GM23248 (cell line): ENCODE results near the gene CDC14A. TPM values are rescaled to one million over a fixed set of nuclear protein-coding genes. Genes with fewer than 3 reads are reported as not detected.

Experiments
- DNase-seq: peaks from one replicate; pipeline ENCODE4 v3.0.0-alpha.2; 2015
- H2AFZ ChIP-seq: fragments of 200-600 bp; sonication (generic); 2 replicates; pipeline ENCODE4 v1.6.1; 2016; ENCODE audit warnings: antibody characterized with exemption
- H3F3A ChIP-seq: fragments of 200-600 bp; sonication (generic); 2 replicates; pipeline ENCODE4 v1.6.1; 2016; ENCODE audit warnings: mild to moderate bottlenecking, antibody characterized with exemption, mixed run types; ENCODE audit not compliant: insufficient read depth
- H3K27ac ChIP-seq: fragments of 200-600 bp; sonication (generic); 2 replicates; pipeline ENCODE4 v1.5.1; 2016; ENCODE audit warnings: mild to moderate bottlenecking
- H3K27me3 ChIP-seq: fragments of 200-600 bp; sonication (generic); replicated peaks from 2 replicates; pipeline ENCODE4 v1.6.1; 2016; ENCODE audit warnings: mild to moderate bottlenecking; ENCODE audit not compliant: insufficient read depth
- H3K36me3 ChIP-seq: fragments of 200-600 bp; sonication (generic); 2 replicates; pipeline ENCODE4 v1.6.1; 2016; ENCODE audit warnings: low read depth, mild to moderate bottlenecking
- H3K4me1 ChIP-seq: fragments of 200-600 bp; sonication (generic); 2 replicates; pipeline ENCODE4 v1.6.1; 2016; ENCODE audit warnings: mild to moderate bottlenecking; ENCODE audit not compliant: insufficient read depth
- H3K4me2 ChIP-seq: fragments of 200-600 bp; sonication (generic); one replicate; pipeline ENCODE4 v1.6.1; 2016; ENCODE audit warnings: mild to moderate bottlenecking; ENCODE audit not compliant: unreplicated experiment
- H3K4me3 ChIP-seq: fragments of 200-600 bp; sonication (generic); 2 replicates; pipeline ENCODE4 v1.5.1; 2016; ENCODE audit warnings: mild to moderate bottlenecking
- H3K79me2 ChIP-seq: fragments of 200-600 bp; sonication (generic); 2 replicates; pipeline ENCODE4 v1.6.1; 2016; ENCODE audit warnings: mild to moderate bottlenecking; ENCODE audit not compliant: insufficient read depth
- H3K9ac ChIP-seq: fragments of 200-600 bp; sonication (generic); 2 replicates; pipeline ENCODE4 v1.6.1; 2016; ENCODE audit warnings: mild to moderate bottlenecking
- H3K9me2 ChIP-seq: fragments of 200-600 bp; sonication (generic); 2 replicates; pipeline ENCODE4 v1.6.1; 2016; ENCODE audit warnings: mixed run types, mild to moderate bottlenecking, moderate library complexity; ENCODE audit not compliant: insufficient read depth
- H3K9me3 ChIP-seq: fragments of 200-600 bp; sonication (generic); one replicate; pipeline ENCODE4 v1.6.1; 2017; ENCODE audit warnings: low read depth
- H4K20me1 ChIP-seq: fragments of 200-600 bp; sonication (generic); 2 replicates; pipeline ENCODE4 v1.6.0; 2016; ENCODE audit not compliant: insufficient read depth
- EZH2 ChIP-seq: fragments of 200-600 bp; sonication (generic); IDR thresholded peaks from 2 replicates; pipeline ENCODE4 v1.6.1; 2018; ENCODE audit warnings: antibody characterized with exemption, mild to moderate bottlenecking; ENCODE audit not compliant: insufficient read depth, poor library complexity, severe bottlenecking
- EZH2phosphoT487 ChIP-seq: fragments of 200-600 bp; sonication (generic); IDR thresholded peaks from 2 replicates; pipeline ENCODE4 v1.6.1; 2018; ENCODE audit warnings: antibody characterized with exemption, moderate library complexity, mild to moderate bottlenecking, low read depth; ENCODE audit not compliant: insufficient read depth
- WGBS, 2 experiments: methylation state at CpG; one replicate each; pipeline ENCODE4 v1.1.6; 2015 to 2017; ENCODE audit warnings: low lambda C conversion rate in 2 of 2, low coverage in 1 of 2; ENCODE audit errors: missing lambda C conversion rate in 2 of 2; 5-methylcytosine and 5-hydroxymethylcytosine counted together
- in situ Hi-C: fragments of 300-500 bp; cut with MboI; formaldehyde crosslinking; loops from 2 replicates; pipeline ENCODE4 v1.15.0; 2020
- polyA plus RNA-seq: library from polyadenylated mRNA; unstranded; fragments of >200 nt; fragmentation: Nextera tagmentation; extraction: Ambion mirVana; gene quantifications from 2 replicates; pipeline ENCODE4 v1.2.1, GENCODE V29; 2016
- total RNA-seq: library from RNA; depleted of rRNA; stranded (reverse); fragments of >200 nt; shearing (Covaris generic); gene quantifications from 2 replicates; pipeline ENCODE4 v1.2.3, GENCODE V29; 2014

CDC14A gene
- total and polyA plus RNA-seq, 2 experiments from 2014 or later, result 1.5 to 1.8 TPM

GRCh38 chr1:100461222-100461621, 108.9 kb downstream of the CDC14A start:
- Histone ChIP-seq H3K27me3 (no peaks in the 10 kb centered on the region), H2AFZ (0 out of 2 replicates have a peak overlapping the region, but pooled peaks have one; percentile 7), H4K20me1 (no peaks in the 10 kb centered on the region), H3K4me1 (no peaks in the 10 kb centered on the region), H3K9me3 (no peaks in the 10 kb centered on the region), H3K27ac (no peak overlapping the region), H3K4me3 (no peak overlapping the region), H3K9me2 (no peaks in the 10 kb centered on the region), H3K4me2 (no peak overlapping the region), H3K79me2 (no peaks in the 10 kb centered on the region), H3K36me3 (no peaks in the 10 kb centered on the region), H3K9ac (no peak overlapping the region), H3F3A (no peaks in the 10 kb centered on the region; the same call in 1 of the 2 replicates)
- 32 to 36% methylated on average over 4 of the region's 4 CpGs for WGBS, 2 experiments
- DNase-seq, result peak; percentile 26
- TF ChIP-seq EZH2phosphoT487 (no peak), EZH2 (no peak)
- in situ Hi-C loops, result no loop called here

GRCh38 chr1:100462326-100463025, 110.2 kb downstream of the CDC14A start:
- no peak overlapping the region for H3K27ac ChIP-seq
- no peak overlapping the region for H3K4me2 ChIP-seq
- H3K9me2 ChIP-seq, result no peaks in the 10 kb centered on the region
- no peaks in the 10 kb centered on the region for H3K27me3 ChIP-seq
- H4K20me1 ChIP-seq, result no peaks in the 10 kb centered on the region
- TF ChIP-seq EZH2phosphoT487 (no peak), EZH2 (no peak)
- in situ Hi-C loops, result no loop called here
- no peaks in the 10 kb centered on the region for H3K4me1 ChIP-seq
- H3K4me3 ChIP-seq, result no peak overlapping the region
- 72 to 77% methylated on average over 13 of the region's 13 CpGs for WGBS, 2 experiments
- H3K36me3 ChIP-seq, result no peaks in the 10 kb centered on the region
- H3K79me2 ChIP-seq, result no peaks in the 10 kb centered on the region
- H2AFZ ChIP-seq, result no peak overlapping the region
- H3K9me3 ChIP-seq, result no peaks in the 10 kb centered on the region
- no peak overlapping the region for H3K9ac ChIP-seq
- H3F3A ChIP-seq, result no peaks in the 10 kb centered on the region; the same call in 1 of the 2 replicates
- DNase-seq, result no peak

- Histone ChIP-seq H4K20me1 (no peaks in the 10 kb centered on the region), H3K4me3 (no peak overlapping the region), H3K4me2 (peak overlapping the region; percentile 20), H3K9me3 (no peaks in the 10 kb centered on the region), H3K36me3 (no peaks in the 10 kb centered on the region), H3K27me3 (no peaks in the 10 kb centered on the region), H3K4me1 (no peaks in the 10 kb centered on the region), H3K79me2 (no peaks in the 10 kb centered on the region), H3K9ac (no peak overlapping the region), H3K27ac (no peak overlapping the region), H3K9me2 (no peaks in the 10 kb centered on the region), H2AFZ (peak overlapping the region; percentile 34), H3F3A (no peaks in the 10 kb centered on the region; the same call in 1 of the 2 replicates)
- peak; percentile 83 for DNase-seq
- TF ChIP-seq EZH2phosphoT487 (no peak), EZH2 (no peak)
- WGBS, 2 experiments, result 19 to 21% methylated on average over 10 of the region's 10 CpGs
- in situ Hi-C loops, result no loop called here
These were observed 111.6 kb downstream of the CDC14A start for GRCh38 chr1:100463791-100464424.

GRCh38 chr1:100469578-100469977, 117.3 kb downstream of the CDC14A start:
- in situ Hi-C loops, result no loop called here
- TF ChIP-seq EZH2 (no peak), EZH2phosphoT487 (no peak)

More at GRCh38 chr1:100469578-100469977, 117.3 kb downstream of the CDC14A start:
- Histone ChIP-seq H3K9me3 (no peaks in the 10 kb centered on the region), H3K36me3 (no peaks in the 10 kb centered on the region), H3K4me3 (no peak overlapping the region), H3K4me2 (no peak overlapping the region), H3K4me1 (no peaks in the 10 kb centered on the region), H3F3A (no peaks in the 10 kb centered on the region), H3K9me2 (no peaks in the 10 kb centered on the region), H4K20me1 (no peaks in the 10 kb centered on the region), H3K27ac (no peak overlapping the region), H3K79me2 (no peaks in the 10 kb centered on the region), H2AFZ (no peak overlapping the region), H3K27me3 (no peaks in the 10 kb centered on the region), H3K9ac (no peak overlapping the region)
- DNase-seq, result no peak
- WGBS, 2 experiments, result 93 to 97% methylated on average over 1 of the region's 1 CpG
